ENCODE data around the gene CLCNKA. TPM values are rescaled to one million over a fixed set of nuclear protein-coding genes. Genes with fewer than 3 reads are reported as not detected.

The CLCNKA gene
- total RNA-seq, 4 donors from 2014 or later: 0.10 to 1.3 (median 0.63) TPM; not detected in 1

DNA sequence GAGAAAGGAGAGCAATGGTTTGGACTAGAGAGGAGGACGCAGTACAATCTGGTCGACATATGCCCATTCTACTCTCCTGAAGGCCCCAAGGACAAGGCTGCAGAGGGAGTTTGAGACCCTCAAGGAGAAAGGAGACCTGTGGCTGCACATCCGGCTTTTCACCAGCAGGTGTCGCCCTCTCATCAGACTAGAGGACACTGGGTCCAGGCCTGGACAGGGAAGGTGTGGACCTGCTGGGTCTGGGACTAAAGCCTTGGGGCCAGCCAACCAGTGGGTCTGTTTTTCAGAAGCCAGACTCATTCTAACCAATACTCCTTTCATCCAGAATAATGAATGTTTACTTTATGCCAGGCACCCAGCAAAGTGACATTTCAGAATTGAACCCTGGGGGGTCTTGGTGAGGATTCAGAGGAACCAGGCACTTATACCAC lies 12.8 kb upstream of the CLCNKA start:
- intact Hi-C loops (cut with DNase I; ENCODE audit: low total_unique reads): no loop called here
- TF ChIP-seq, protein P1, sequence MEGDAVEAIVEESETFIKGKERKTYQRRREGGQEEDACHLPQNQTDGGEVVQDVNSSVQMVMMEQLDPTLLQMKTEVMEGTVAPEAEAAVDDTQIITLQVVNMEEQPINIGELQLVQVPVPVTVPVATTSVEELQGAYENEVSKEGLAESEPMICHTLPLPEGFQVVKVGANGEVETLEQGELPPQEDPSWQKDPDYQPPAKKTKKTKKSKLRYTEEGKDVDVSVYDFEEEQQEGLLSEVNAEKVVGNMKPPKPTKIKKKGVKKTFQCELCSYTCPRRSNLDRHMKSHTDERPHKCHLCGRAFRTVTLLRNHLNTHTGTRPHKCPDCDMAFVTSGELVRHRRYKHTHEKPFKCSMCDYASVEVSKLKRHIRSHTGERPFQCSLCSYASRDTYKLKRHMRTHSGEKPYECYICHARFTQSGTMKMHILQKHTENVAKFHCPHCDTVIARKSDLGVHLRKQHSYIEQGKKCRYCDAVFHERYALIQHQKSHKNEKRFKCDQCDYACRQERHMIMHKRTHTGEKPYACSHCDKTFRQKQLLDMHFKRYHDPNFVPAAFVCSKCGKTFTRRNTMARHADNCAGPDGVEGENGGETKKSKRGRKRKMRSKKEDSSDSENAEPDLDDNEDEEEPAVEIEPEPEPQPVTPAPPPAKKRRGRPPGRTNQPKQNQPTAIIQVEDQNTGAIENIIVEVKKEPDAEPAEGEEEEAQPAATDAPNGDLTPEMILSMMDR (IDR thresholded peaks at IDR 0.05): peak in 1 of 3 donors; percentile 96
- no peak for TF ChIP-seq POLR2A (IDR thresholded peaks at IDR 0.05)
- WGBS, 2 donors: 0 to 4% methylated on average over 4 of the region's 4 CpGs
- no peak overlapping the region for H3K4me3 ChIP-seq (ENCODE audit: low read depth, poor library complexity, severe bottlenecking)
- DNase-seq (ENCODE audit: low spot score in 2 of 2): peak; percentile 73 to 95

DNA sequence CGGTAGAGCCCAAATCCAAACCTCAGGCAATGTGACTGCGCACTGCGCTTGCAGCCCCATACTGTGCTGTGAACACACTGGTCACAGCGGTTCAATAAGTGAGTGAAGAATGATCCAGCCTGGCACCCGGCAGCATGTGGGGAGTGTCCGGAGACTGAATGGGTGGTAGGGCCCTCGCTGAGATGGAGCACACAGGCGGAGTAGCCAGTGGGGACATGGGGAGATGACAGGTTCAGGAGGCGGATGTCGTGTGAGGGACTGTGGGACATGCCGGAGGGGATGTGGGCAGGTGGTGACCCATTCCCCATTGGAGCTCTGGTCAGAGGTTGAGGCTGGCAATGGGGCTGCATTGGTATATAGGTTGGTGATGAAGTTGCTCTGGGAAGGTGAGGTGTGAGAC lies 12.2 kb upstream of the CLCNKA start:
- no peak for DNase-seq (ENCODE audit: low spot score in 2 of 2)
- intact Hi-C loops (cut with DNase I; ENCODE audit: low total_unique reads): no loop called here
- 90 to 91% methylated on average over 11 of the region's 11 CpGs for WGBS, 2 donors
- no peak for TF ChIP-seq POLR2A (IDR thresholded peaks at IDR 0.05)
- TF ChIP-seq, protein P1 (IDR thresholded peaks at IDR 0.05): no peak
- no peak overlapping the region for H3K4me3 ChIP-seq (ENCODE audit: low read depth, poor library complexity, severe bottlenecking)

DNA sequence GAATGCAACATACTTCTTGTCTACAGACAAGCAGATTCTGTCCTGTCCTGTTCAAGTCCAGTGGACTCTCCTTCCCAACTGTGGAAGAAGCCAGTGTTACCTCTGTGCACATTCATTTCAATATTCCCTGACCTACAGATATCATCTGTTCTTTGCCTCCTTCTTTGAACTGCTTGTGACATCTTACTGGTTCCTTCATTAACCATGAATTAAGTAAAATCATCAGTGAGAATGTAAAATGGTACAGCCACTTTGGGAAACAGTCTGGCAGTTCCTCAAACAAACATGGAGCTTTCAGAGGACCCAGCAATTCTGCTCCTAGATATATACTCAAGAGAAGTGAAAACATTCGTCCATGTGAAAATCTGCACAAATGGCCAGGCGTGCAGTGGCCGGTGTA lies 11.0 kb upstream of the CLCNKA start:
- DNase-seq (ENCODE audit: low spot score in 2 of 2): no peak
- WGBS, 2 donors: 95 to 96% methylated on average over 3 of the region's 3 CpGs
- TF ChIP-seq, protein P1 (IDR thresholded peaks at IDR 0.05): no peak
- no peak for TF ChIP-seq POLR2A (IDR thresholded peaks at IDR 0.05)
- intact Hi-C loops (cut with DNase I; ENCODE audit: low total_unique reads): no loop called here
- no peak overlapping the region for H3K4me3 ChIP-seq (ENCODE audit: low read depth, poor library complexity, severe bottlenecking)

DNA sequence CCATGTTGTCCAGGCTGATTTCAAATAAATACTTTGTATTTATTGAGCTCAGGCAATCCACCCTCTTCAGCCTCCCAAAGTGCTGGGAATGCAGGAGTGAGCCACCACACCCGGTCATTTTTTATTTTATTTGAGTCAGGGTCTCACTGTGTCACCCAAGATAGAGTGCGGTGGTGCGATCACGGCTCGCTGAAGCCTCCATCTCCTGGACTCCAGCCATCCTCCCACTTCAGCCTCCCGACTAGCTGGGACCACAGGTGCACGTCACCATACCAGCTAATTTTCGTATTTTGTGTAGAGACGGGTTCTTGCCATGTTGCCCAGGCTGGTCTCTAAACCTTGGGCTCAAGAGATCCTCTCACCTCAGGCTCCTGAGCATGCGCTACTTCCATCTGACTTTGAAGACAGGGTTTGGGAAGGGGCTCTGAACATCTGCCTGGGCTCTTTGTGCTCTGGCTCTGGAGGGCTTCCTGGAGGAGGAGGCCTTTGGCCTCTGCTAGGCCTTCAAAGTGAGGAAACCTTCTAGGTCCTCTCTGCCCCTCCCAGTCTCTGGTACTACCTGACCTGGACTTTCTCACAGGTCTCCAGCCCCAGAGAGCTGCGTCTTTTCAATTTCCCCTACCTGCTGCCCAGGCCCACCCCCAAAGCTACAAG lies 9.8 kb upstream of the CLCNKA start:
- TF ChIP-seq POLR2A (IDR thresholded peaks at IDR 0.05): no peak
- TF ChIP-seq, protein P1 (IDR thresholded peaks at IDR 0.05): no peak
- no peak overlapping the region for H3K4me3 ChIP-seq (ENCODE audit: low read depth, poor library complexity, severe bottlenecking)
- intact Hi-C loops (cut with DNase I; ENCODE audit: low total_unique reads): no loop called here
- DNase-seq (ENCODE audit: low spot score in 2 of 2): no peak
- WGBS, 2 donors: 94 to 95% methylated on average over 11 of the region's 11 CpGs

DNA sequence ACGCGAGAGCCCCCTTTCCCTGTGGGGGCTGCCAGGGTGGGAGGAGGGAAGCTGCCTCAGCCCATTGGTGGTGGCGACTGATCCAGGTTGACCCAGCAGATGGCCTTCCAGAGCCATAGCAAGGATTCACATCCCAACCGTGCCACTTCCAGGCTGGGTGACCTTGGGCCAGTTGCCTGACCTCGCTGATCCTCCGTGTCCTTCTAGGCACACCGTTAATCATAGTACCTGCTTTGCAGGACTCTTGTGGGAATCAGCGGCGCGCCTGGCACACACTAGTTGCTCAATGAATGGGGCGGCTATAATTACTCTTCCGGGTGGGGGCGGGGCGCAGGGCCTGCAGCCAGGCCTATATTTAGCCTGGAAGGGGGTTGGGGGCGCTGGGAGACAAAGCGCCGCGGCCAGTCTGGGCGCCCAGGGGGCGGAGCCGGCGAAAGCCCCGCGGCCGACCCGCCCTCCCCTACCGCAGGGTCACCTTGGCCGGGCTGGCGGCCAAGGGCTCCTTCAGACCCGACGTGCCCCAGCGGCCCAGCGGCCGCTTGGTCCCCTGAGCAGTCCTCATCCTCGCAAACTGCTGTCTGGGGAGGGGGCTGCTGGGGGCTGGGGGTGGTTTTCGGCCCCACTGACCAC lies 9.1 kb upstream of the CLCNKA start:
- TF ChIP-seq, protein P1 (IDR thresholded peaks at IDR 0.05): no peak
- no peak for TF ChIP-seq POLR2A (IDR thresholded peaks at IDR 0.05)
- intact Hi-C loops (cut with DNase I; ENCODE audit: low total_unique reads): no loop called here
- H3K4me3 ChIP-seq (ENCODE audit: low read depth, poor library complexity, severe bottlenecking): no peak overlapping the region
- WGBS, 2 donors: 7 to 11% methylated on average over 19 to 27 of the region's 36 CpGs
- no peak for DNase-seq (ENCODE audit: low spot score in 2 of 2)

Measured in lower leg skin (tissue), 4 donors.